Activated T-helper 2 cell treated with anti-CD3 and anti-CD28 coated beads, Interferon-gamma antibody, Interleukin-2, Interleukin-4, amounts not matched to agents 10 μg/mL and 5 μg/mL and 100 μg/mL, durations not matched to agents 14 hours and 24 hours and 36 hours (primary cell): ENCODE data around the gene TSPEAR. TPM values are rescaled to one million over a fixed set of nuclear protein-coding genes. Genes with fewer than 3 reads are reported as not detected.

Source experiments
- DNase-seq: peaks from one replicate; pipeline ENCODE4 v3.0.0; 2021; ENCODE audit warnings: low spot score
- H3K27ac Mint-ChIP-seq: one replicate; pipeline ENCODE4 v1.8.0; 2021; ENCODE audit warnings: mixed read lengths
- H3K27me3 Mint-ChIP-seq: one replicate; pipeline ENCODE4 v1.8.0; 2021; ENCODE audit warnings: low read depth, mixed read lengths
- H3K36me3 Mint-ChIP-seq: one replicate; pipeline ENCODE4 v1.8.0; 2021; ENCODE audit warnings: low read depth, mixed read lengths
- H3K4me1 Mint-ChIP-seq: one replicate; pipeline ENCODE4 v1.8.0; 2021; ENCODE audit warnings: low read depth, mixed read lengths
- H3K4me3 Mint-ChIP-seq: one replicate; pipeline ENCODE4 v1.8.0; 2021; ENCODE audit warnings: low read depth, mild to moderate bottlenecking, moderate library complexity, mixed read lengths
- H3K9me3 Mint-ChIP-seq: one replicate; pipeline ENCODE4 v1.8.0; 2021; ENCODE audit warnings: mixed read lengths
- intact Hi-C: fragments of 100-400 bp; cut with micrococcal nuclease; formaldehyde crosslinking; loops from one replicate; pipeline ENCODE4 v1.15.1; 2023
- total RNA-seq: library from RNA; stranded (reverse); gene quantifications from 2 replicates; pipeline ENCODE4 v1.2.3, GENCODE V29; 2022

Gene TSPEAR
- total RNA-seq, 1 donor from 2014 or later = not detected

DNA sequence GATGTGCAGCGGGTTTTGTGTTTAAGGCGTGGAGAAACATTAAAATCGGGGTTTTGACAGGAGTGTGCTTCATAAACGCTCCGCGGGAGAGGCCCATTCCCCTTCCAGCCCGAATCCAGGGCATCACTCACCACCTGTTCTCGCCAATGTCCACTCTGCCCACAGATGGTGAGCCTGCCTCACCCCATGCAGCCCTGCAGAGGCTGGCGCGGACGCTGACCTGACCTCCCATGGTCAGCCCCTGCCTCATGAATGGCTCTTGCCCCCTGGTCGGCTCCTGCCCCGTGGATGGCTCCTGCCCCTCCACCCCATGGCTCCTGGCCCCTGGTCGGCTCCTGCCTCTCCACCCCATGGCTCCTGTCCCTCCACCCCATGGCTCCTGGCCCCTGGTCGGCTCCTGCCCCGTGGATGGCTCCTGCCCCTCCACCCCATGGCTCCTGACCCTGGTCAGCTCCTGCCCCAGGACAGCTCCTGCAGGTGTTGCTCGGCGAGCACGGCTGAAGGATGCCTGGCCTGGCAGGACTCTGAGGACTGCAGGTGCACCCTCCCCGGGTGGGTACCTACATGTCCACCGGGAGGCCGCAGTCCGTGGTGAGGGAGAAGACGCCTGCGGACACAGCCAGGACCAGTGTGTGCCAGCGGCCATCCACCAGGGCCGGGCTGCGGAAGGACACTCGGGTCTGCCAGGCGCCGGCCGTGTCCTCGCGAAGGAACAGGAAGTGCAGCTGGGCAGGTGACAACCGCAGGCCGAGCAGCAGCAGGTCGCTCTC is 178.1 kb downstream of the TSPEAR start:
- H3K4me3 Mint-ChIP-seq = no peak overlapping the region
- H3K9me3 Mint-ChIP-seq = no peaks in the 10 kb centered on the region
- H3K36me3 Mint-ChIP-seq = no peaks in the 10 kb centered on the region
- H3K4me1 Mint-ChIP-seq = no peaks in the 10 kb centered on the region
- intact Hi-C loops = no loop called here
- DNase-seq = no peak
- H3K27ac Mint-ChIP-seq = no peak overlapping the region
- no peaks in the 10 kb centered on the region for H3K27me3 Mint-ChIP-seq

DNA sequence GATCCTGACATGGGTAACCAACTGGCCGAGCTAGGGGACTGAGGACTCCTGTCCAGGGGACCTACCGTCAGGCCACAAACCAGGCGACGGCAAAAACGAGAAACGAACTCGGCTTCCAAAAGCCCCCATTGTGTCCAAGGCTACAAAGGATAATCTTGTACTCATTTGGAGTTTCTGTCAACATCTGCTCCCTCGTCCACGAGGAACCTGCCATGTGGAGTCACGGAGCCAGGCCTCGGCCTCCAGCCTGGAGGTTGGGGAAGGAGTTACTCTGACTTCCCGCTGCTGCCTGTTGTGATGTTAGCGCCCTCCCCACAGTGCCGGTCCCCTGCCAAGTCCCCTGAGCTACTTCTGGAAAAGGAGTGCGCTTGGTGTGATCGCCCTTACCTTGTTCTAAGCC is 178.7 kb downstream of the TSPEAR start:
- Mint-ChIP-seq H3K36me3 (no peaks in the 10 kb centered on the region), H3K9me3 (no peaks in the 10 kb centered on the region), H3K27ac (no peak overlapping the region), H3K4me1 (no peaks in the 10 kb centered on the region), H3K4me3 (no peak overlapping the region), H3K27me3 (no peaks in the 10 kb centered on the region)
- intact Hi-C loops = no loop called here
- no peak for DNase-seq

DNA sequence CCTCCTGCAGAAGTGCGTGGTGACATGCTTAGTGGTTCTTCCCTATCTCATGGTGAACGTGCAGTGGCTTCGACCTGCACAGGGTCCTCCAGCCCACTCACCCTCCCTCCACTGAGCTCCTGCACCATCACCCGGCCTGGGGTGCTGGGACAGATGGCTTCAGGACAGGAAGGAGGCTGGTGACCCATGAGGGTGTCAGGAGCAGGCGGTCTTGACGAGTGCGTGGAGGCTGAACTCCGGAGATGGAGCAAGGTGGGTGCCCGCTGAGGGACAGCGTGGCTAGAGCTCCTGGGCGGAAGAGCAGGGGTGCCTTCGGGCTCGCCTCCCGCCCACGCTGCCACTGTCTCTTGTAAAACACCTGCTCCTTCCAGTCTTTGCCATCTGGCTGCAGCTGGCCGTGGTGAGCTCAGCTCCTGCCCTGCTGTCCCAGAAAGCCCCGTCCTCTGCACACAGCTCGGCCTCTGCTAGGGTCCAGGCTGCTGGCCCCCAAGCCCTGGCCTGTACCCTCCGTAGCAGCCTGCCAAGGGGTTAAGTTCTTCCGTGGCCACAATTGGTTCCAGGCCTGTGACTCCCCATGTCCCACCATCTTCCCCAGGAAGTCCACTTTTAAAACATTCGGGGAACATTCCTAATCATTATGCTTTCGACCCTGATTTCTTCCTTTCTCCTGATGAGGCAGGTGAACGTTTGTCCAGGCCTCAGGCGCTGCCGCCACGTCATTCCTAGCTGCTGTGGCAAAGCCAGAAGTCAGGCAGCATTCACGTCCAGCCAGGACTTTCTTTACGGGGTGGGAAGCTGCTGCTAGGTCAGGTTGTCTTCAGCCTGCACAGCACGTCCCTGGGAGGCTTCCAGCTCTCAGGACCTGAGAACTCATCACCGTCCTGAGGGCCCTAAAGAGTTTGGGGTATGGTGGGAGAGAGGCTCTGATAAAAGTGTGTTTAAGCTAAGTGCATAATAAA is 179.5 kb downstream of the TSPEAR start:
- Mint-ChIP-seq H3K9me3 (no peaks in the 10 kb centered on the region), H3K4me3 (no peak overlapping the region), H3K27me3 (no peaks in the 10 kb centered on the region), H3K27ac (no peak overlapping the region), H3K4me1 (no peaks in the 10 kb centered on the region), H3K36me3 (no peaks in the 10 kb centered on the region)
- DNase-seq = no peak
- intact Hi-C loops = no loop called here

DNA sequence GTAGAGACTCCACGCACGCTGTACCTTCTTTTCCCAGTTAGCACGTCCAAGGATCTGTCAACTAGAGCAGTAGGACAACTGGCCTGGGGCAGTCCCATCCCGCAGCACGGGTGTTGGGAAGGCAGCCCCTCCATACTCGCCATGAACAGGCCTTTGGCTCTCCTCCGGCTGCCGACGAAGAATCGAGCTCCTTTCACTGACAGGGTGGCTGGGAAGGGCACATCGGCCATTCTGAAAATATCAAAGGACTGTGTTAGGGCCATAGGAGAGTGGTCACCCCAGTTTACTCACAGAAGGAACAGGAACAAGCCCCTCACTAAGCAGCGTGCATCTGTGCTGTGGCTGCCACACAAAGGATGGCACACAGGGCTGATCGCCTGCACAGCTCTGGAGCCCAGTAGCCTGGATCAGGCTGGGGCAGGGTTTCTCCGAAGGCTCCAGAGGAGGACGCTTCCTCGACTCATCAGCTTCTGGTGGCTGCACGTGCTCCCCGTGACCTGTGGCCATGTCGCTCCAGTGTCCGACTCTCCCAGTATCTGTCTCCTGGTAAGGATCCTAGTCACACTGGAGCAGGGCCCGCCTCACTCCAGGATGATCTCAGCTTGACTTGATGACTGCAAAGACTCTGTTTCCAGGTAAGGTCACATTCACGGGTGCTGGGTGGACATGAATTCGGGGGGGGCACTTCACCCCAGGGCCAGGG is 180.3 kb downstream of the TSPEAR start:
- intact Hi-C loops = no loop called here
- Mint-ChIP-seq H3K9me3 (no peaks in the 10 kb centered on the region), H3K4me3 (no peak overlapping the region), H3K27me3 (no peaks in the 10 kb centered on the region), H3K4me1 (no peaks in the 10 kb centered on the region), H3K27ac (no peak overlapping the region), H3K36me3 (no peaks in the 10 kb centered on the region)
- no peak for DNase-seq

DNA sequence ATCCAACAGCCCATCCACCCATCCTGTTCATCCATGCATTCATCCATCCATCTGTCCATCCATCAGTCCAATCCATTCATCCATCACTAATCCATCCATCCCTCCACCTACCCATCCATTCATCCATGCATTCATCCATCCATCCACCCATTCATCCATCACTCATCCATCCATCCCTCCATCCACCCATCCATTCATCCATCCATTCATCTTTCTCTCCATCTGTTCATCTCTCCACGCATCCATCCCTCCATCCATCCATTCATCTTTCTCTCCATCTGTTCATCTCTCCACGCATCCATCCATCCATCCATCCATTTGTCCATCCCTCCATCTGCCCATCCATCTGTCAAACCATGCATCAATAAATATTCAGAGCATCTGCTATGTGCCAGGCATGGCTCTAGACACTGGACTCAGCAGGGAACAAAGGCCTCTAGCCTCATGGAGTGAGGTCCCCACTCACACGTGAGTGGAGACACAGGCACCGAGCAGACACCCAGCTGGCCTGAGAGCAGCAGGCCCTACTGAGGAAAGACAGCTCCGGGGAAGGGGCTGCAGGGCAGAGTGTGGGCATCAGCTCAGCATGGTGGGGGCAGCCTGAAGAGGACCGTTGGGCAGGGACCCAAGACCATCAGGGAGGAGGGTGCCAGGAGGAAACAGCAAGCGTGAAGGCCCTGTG is 181.0 kb downstream of the TSPEAR start:
- no peaks in the 10 kb centered on the region for H3K27me3 Mint-ChIP-seq
- no peak for DNase-seq
- H3K9me3 Mint-ChIP-seq = no peaks in the 10 kb centered on the region
- H3K4me3 Mint-ChIP-seq = no peak overlapping the region
- intact Hi-C loops = no loop called here
- no peaks in the 10 kb centered on the region for H3K36me3 Mint-ChIP-seq
- H3K27ac Mint-ChIP-seq = no peak overlapping the region
- no peaks in the 10 kb centered on the region for H3K4me1 Mint-ChIP-seq

DNA sequence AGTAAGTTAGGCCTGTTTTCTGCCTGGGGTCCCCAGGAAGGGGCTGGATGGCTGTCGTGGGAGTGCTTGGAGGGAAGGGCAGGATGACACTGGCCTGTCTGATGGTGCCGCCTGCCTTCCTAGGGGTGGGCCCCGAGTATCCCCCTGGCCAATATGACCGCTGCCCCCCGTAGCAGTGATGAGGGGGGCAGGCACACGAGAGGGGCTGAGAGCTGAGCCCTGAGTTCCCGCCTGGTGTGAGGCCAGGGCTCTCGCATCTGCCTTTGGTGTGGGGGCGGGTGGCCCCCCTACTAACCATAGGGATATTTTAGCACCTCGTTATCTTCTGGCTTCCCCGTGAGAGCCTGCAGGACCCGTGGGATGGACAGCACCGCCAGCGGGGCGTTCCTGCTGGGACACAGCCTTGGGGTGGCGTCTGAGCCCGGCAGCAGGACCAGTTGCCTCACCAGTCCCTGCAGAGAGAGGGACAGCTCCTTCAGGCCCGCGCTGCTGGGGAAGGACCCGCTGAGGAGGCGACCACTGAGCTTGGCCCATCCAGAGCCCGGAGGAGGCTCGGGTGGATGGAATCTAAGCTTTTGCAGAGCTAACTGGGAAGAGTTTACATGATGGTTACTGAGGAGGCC is 181.8 kb downstream of the TSPEAR start:
- H3K27me3 Mint-ChIP-seq = no peaks in the 10 kb centered on the region
- no peak overlapping the region for H3K4me3 Mint-ChIP-seq
- H3K27ac Mint-ChIP-seq = no peak overlapping the region
- intact Hi-C loops = no loop called here
- H3K4me1 Mint-ChIP-seq = no peaks in the 10 kb centered on the region
- no peaks in the 10 kb centered on the region for H3K9me3 Mint-ChIP-seq
- H3K36me3 Mint-ChIP-seq = no peaks in the 10 kb centered on the region
- DNase-seq = no peak

DNA sequence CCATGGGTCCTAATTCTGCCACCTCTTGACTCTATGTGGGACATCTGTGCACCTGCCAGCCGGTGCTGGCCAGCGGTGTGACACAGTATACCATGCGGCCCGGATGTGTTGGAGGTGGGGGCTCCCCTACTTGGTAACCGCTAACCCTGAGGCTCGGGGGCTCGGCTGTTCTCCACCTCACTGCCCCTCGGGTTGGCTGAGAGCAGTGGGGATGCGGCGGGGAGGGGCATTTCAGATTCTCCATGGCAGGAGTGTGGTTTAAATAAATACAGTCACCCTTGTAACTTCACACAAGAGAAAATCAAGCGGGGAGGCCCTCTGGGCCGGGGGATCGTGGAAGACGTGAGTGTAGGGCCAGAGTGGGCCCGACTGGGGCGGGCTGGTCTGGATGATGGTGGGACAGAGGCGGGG is 182.4 kb downstream of the TSPEAR start:
- H3K4me1 Mint-ChIP-seq = no peaks in the 10 kb centered on the region
- no peaks in the 10 kb centered on the region for H3K9me3 Mint-ChIP-seq
- H3K27me3 Mint-ChIP-seq = no peaks in the 10 kb centered on the region
- H3K27ac Mint-ChIP-seq = no peak overlapping the region
- DNase-seq = no peak
- intact Hi-C loops = no loop called here
- no peak overlapping the region for H3K4me3 Mint-ChIP-seq
- H3K36me3 Mint-ChIP-seq = no peaks in the 10 kb centered on the region

DNA sequence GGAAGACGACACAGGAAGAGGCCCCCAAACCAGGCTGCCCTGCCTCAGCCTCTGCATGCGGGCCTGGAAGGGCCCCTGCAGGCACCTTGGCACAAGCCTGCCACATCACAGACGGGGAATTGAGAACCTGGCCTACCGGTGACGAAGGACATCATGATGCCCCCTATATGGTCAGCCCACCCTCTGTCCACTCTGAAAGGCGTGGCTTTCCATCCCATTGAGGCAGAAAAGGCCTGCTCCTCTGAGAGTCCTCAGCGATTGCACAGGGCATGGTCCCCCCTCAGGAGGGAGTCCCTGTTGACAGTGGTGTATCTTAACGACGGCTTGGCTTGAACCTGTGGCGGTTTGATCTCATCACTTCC is 182.8 kb downstream of the TSPEAR start:
- H3K4me3 Mint-ChIP-seq = no peak overlapping the region
- intact Hi-C loops = no loop called here
- no peaks in the 10 kb centered on the region for H3K4me1 Mint-ChIP-seq
- no peaks in the 10 kb centered on the region for H3K36me3 Mint-ChIP-seq
- no peak for DNase-seq
- H3K27ac Mint-ChIP-seq = no peak overlapping the region
- H3K9me3 Mint-ChIP-seq = no peaks in the 10 kb centered on the region
- no peaks in the 10 kb centered on the region for H3K27me3 Mint-ChIP-seq

DNA sequence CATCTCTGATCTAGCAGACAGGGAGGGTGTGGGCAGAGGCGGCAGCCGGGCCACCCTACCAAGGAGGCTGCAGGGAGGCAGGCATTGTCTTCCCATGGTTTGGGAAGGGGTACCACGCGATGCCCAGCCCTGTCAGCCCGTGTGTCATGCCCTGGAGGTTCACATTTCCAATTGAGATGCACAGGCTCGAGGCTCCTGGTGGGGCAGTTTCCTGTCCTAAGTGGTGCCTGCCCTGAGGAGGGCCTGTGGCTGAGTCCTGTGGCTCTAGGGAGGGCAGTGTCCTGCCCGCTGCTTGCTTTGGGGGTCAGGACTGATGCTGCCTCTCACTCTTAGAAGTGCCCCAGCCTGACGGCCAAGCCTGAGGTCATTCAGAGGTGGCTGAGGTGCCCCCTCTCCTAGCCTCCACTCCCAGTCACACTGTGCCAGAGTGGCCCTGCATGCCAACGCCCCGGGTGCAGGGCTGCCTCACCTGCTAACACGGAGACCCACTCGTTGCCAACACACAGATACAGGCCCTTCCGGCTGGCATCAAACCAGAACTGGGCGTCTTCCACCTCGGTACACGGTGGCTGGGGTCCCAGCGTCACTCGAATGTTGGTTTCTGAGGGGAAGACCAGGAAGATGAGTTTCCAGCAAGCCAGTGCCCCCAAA is 183.3 kb downstream of the TSPEAR start:
- Mint-ChIP-seq H3K4me1 (no peaks in the 10 kb centered on the region), H3K9me3 (no peaks in the 10 kb centered on the region), H3K36me3 (no peaks in the 10 kb centered on the region), H3K4me3 (no peak overlapping the region), H3K27ac (no peak overlapping the region), H3K27me3 (no peaks in the 10 kb centered on the region)
- intact Hi-C loops = no loop called here
- DNase-seq = no peak

DNA sequence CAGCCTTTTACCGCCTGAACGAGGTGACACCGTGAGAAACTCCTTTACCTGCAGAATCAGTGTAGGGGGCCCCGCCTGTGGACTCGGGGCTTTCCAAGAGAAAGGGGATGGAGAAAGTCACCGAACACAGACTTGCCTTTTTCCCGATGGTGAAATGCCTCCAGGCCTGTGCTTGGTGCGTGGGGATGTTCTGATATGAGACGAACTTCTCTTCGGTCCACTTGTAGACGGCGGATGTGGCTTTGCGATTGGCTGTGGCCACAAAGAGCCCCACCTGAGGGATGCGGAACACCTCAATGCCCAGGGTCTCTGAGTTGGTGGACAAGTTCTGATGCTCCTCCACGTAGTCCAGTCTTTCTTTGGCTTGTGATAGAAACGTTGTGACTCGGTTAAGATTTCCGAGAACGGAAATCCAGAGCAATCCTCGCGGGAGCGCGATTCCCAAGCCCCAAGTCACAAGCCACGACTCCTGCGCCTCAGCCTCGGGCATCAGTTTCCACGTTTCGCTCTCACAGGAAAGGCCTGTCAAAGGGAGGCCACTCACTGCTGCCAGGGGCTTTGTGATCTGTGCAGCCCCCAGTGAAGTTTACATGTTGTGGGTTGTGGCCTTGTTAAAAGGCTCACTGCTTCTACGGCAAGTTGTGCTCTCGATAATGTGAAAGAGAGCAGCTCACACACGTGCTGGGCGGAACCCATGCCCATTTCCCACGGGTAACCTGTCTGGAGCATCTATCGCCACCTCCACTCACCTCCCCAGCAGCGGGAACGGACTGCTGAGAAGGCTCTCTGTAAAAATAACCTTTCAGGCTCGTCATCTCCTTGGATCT is 184.0 kb downstream of the TSPEAR start:
- Mint-ChIP-seq H3K4me3 (no peak overlapping the region), H3K27ac (no peak overlapping the region), H3K4me1 (no peaks in the 10 kb centered on the region), H3K27me3 (no peaks in the 10 kb centered on the region), H3K36me3 (no peaks in the 10 kb centered on the region), H3K9me3 (no peaks in the 10 kb centered on the region)
- DNase-seq = no peak
- intact Hi-C loops = no loop called here
